ENCODE results near the gene ROCK2. TPM values are rescaled to one million over a fixed set of nuclear protein-coding genes. Genes with fewer than 3 reads are reported as not detected.

ROCK2 gene
- polyA plus RNA-seq, 1 donor (not counting 4 experiments of a cell fraction or from before 2014, with no cell fraction given) = 12.6 TPM

GRCh38 chr2:11187731-11188130 is 156.7 kb downstream of the ROCK2 start:
- FAIRE-seq (no peak), DNase-seq (ENCODE audit: low read depth, low spot score) (no peak)
- Histone ChIP-seq H3K9ac (ENCODE audit: control insufficient read depth, extremely low read depth, insufficient read depth, low read length) (no peak overlapping the region), H3K27me3 (ENCODE audit: control insufficient read depth, extremely low read depth, insufficient read depth, low read length) (no peaks in the 10 kb centered on the region), H4K20me1 (ENCODE audit: control insufficient read depth, extremely low read depth, insufficient read depth, low read length) (no peaks in the 10 kb centered on the region), H3K4me3 (ENCODE audit: control insufficient read depth in 2 of 3, extremely low read depth in 1 of 3, insufficient read depth in 2 of 3, low read depth in 1 of 3, low read length in 3 of 3) (no peak overlapping the region), H2AFZ (ENCODE audit: control insufficient read depth, low read length) (no peak overlapping the region), H3K27ac (ENCODE audit: control insufficient read depth, insufficient read depth, low read length) (no peak overlapping the region), H3K79me2 (ENCODE audit: control insufficient read depth, insufficient read depth, low read length) (no peaks in the 10 kb centered on the region), H3K4me1 (ENCODE audit: control insufficient read depth, extremely low read depth, insufficient read depth, low read length) (no peaks in the 10 kb centered on the region), H3K36me3 (ENCODE audit: control insufficient read depth in 2 of 2, extremely low read depth in 1 of 2, insufficient read depth in 2 of 2, low read length in 2 of 2) (peaks cover 3 to 6% of the 10 kb centered on the region in 2 experiments), H3K4me2 (ENCODE audit: control insufficient read depth, extremely low read depth, insufficient read depth, low read depth, low read length) (no peak overlapping the region), H3K9me1 (ENCODE audit: control insufficient read depth, extremely low read depth, insufficient read depth, low read length) (no peaks in the 10 kb centered on the region), H3K9me3 (ENCODE audit: control insufficient read depth, low read depth, low read length) (no peaks in the 10 kb centered on the region)
- TF ChIP-seq CTCF (optimal IDR thresholded peaks at IDR 0.05 in 1 of 3, IDR thresholded peaks at IDR 0.05 in 1 of 3, conservative IDR thresholded peaks at IDR 0.05 in 1 of 3; ENCODE audit: extremely low read depth in 1 of 3, insufficient read depth in 2 of 3, low read length in 3 of 3) (no peak), EZH2 (IDR thresholded peaks at IDR 0.05; ENCODE audit: low read length) (no peak)
- dilution Hi-C loops (cut with MboI; ENCODE audit: extremely low pct_ligation_motif_present, low sequenced_read_pairs) = no loop called here

- no peaks in the 10 kb centered on the region for H3K27me3 ChIP-seq (ENCODE audit: control insufficient read depth, extremely low read depth, insufficient read depth, low read length)
- H3K36me3 ChIP-seq (ENCODE audit: control insufficient read depth in 2 of 2, extremely low read depth in 1 of 2, insufficient read depth in 2 of 2, low read length in 2 of 2) = peaks cover 4 to 6% of the 10 kb centered on the region in 2 experiments
- no peaks in the 10 kb centered on the region for H3K4me1 ChIP-seq (ENCODE audit: control insufficient read depth, extremely low read depth, insufficient read depth, low read length)
- FAIRE-seq = no peak
- H3K4me2 ChIP-seq (ENCODE audit: control insufficient read depth, extremely low read depth, insufficient read depth, low read depth, low read length) = no peak overlapping the region
- no peaks in the 10 kb centered on the region for H3K9me3 ChIP-seq (ENCODE audit: control insufficient read depth, low read depth, low read length)
- H3K4me3 ChIP-seq (ENCODE audit: control insufficient read depth in 2 of 3, extremely low read depth in 1 of 3, insufficient read depth in 2 of 3, low read depth in 1 of 3, low read length in 3 of 3) = no peak overlapping the region
- no peak overlapping the region for H3K27ac ChIP-seq (ENCODE audit: control insufficient read depth, insufficient read depth, low read length)
- no peak overlapping the region for H3K9ac ChIP-seq (ENCODE audit: control insufficient read depth, extremely low read depth, insufficient read depth, low read length)
- TF ChIP-seq CTCF (optimal IDR thresholded peaks at IDR 0.05 in 1 of 3, IDR thresholded peaks at IDR 0.05 in 1 of 3, conservative IDR thresholded peaks at IDR 0.05 in 1 of 3; ENCODE audit: extremely low read depth in 1 of 3, insufficient read depth in 2 of 3, low read length in 3 of 3) (no peak), EZH2 (IDR thresholded peaks at IDR 0.05; ENCODE audit: low read length) (no peak)
- H3K79me2 ChIP-seq (ENCODE audit: control insufficient read depth, insufficient read depth, low read length) = no peaks in the 10 kb centered on the region
- H3K9me1 ChIP-seq (ENCODE audit: control insufficient read depth, extremely low read depth, insufficient read depth, low read length) = no peaks in the 10 kb centered on the region
- no peak for DNase-seq (ENCODE audit: low read depth, low spot score)
- dilution Hi-C loops (cut with MboI; ENCODE audit: extremely low pct_ligation_motif_present, low sequenced_read_pairs) = no loop called here
- H2AFZ ChIP-seq (ENCODE audit: control insufficient read depth, low read length) = no peak overlapping the region
- H4K20me1 ChIP-seq (ENCODE audit: control insufficient read depth, extremely low read depth, insufficient read depth, low read length) = no peaks in the 10 kb centered on the region
These were observed 157.3 kb downstream of the ROCK2 start for GRCh38 chr2:11187083-11187619.
